ENCODE measurements around the gene FUZ.

FUZ gene

DNA sequence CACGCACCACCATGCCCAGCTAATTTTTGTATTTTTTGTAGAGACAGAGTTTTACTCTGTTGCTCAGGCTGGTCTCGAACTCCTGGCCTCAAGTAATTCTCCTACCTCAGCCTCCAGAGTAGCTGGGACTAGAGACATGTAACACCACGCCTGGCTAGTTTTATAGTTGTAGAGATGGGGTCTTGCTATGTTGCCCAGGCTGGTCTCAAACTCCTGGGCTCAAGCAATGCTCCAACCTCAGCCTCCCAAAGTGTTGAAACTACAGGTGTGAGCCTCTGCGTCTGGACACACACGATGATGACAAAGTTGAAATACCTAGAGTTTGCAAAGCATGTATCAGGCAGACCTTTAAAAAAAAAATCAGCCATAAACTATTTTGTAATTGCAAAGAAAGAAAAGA, 33.3 kb upstream of the FUZ start:
- Histone ChIP-seq H3K27ac (ENCODE audit: low read depth, low read length) (no peak overlapping the region), H2AFZ (ENCODE audit: low read depth, low read length, severe bottlenecking) (no peak overlapping the region), H3K36me3 (ENCODE audit: low read length) (no peaks in the 10 kb centered on the region), H4K20me1 (ENCODE audit: low read depth, low read length) (no peaks in the 10 kb centered on the region), H3K9ac (ENCODE audit: low read length) (no peak overlapping the region), H3K9me2 (replicated peaks; ENCODE audit: insufficient read depth, low read length) (no peaks in the 10 kb centered on the region), H3K4me3 (ENCODE audit: insufficient read depth, low read length, poor library complexity, severe bottlenecking) (no peak overlapping the region), H3K79me2 (ENCODE audit: insufficient read depth, low read length) (no peaks in the 10 kb centered on the region), H3K27me3 (ENCODE audit: low read length) (no peaks in the 10 kb centered on the region), H3K9me3 (ENCODE audit: insufficient read depth, low read length) (no peaks in the 10 kb centered on the region), H3K4me2 (ENCODE audit: low read depth, low read length, poor library complexity, severe bottlenecking) (no peak overlapping the region), H3F3A (ENCODE audit: insufficient read depth) (peaks cover 12% of the 10 kb centered on the region)
- TF ChIP-seq, protein P1, sequence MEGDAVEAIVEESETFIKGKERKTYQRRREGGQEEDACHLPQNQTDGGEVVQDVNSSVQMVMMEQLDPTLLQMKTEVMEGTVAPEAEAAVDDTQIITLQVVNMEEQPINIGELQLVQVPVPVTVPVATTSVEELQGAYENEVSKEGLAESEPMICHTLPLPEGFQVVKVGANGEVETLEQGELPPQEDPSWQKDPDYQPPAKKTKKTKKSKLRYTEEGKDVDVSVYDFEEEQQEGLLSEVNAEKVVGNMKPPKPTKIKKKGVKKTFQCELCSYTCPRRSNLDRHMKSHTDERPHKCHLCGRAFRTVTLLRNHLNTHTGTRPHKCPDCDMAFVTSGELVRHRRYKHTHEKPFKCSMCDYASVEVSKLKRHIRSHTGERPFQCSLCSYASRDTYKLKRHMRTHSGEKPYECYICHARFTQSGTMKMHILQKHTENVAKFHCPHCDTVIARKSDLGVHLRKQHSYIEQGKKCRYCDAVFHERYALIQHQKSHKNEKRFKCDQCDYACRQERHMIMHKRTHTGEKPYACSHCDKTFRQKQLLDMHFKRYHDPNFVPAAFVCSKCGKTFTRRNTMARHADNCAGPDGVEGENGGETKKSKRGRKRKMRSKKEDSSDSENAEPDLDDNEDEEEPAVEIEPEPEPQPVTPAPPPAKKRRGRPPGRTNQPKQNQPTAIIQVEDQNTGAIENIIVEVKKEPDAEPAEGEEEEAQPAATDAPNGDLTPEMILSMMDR (IDR thresholded peaks at IDR 0.05; ENCODE audit: insufficient read depth, low read length, poor library complexity, severe bottlenecking), result no peak
- no peak for TF ChIP-seq EZH2phosphoT487 (conservative IDR thresholded peaks at IDR 0.05; ENCODE audit: low read length)

GRCh38 chr19:49845414-49845813, 32.3 kb upstream of the FUZ start:
- Histone ChIP-seq H3K4me3 (ENCODE audit: insufficient read depth, low read length, poor library complexity, severe bottlenecking) (no peak overlapping the region), H4K20me1 (ENCODE audit: low read depth, low read length) (no peaks in the 10 kb centered on the region), H3K4me2 (ENCODE audit: low read depth, low read length, poor library complexity, severe bottlenecking) (no peak overlapping the region), H3K27me3 (ENCODE audit: low read length) (no peaks in the 10 kb centered on the region), H3K27ac (ENCODE audit: low read depth, low read length) (no peak overlapping the region), H3F3A (ENCODE audit: insufficient read depth) (peaks cover 12% of the 10 kb centered on the region), H2AFZ (ENCODE audit: low read depth, low read length, severe bottlenecking) (no peak overlapping the region), H3K9ac (ENCODE audit: low read length) (no peak overlapping the region), H3K9me3 (ENCODE audit: insufficient read depth, low read length) (no peaks in the 10 kb centered on the region), H3K36me3 (ENCODE audit: low read length) (no peaks in the 10 kb centered on the region), H3K79me2 (ENCODE audit: insufficient read depth, low read length) (no peaks in the 10 kb centered on the region), H3K9me2 (replicated peaks; ENCODE audit: insufficient read depth, low read length) (no peaks in the 10 kb centered on the region)
- TF ChIP-seq EZH2phosphoT487 (conservative IDR thresholded peaks at IDR 0.05; ENCODE audit: low read length), result no peak
- TF ChIP-seq, protein P1 (IDR thresholded peaks at IDR 0.05; ENCODE audit: insufficient read depth, low read length, poor library complexity, severe bottlenecking), result no peak

- H3K4me2 ChIP-seq (ENCODE audit: low read depth, low read length, poor library complexity, severe bottlenecking), result no peak overlapping the region
- H2AFZ ChIP-seq (ENCODE audit: low read depth, low read length, severe bottlenecking), result no peak overlapping the region
- H3K4me3 ChIP-seq (ENCODE audit: insufficient read depth, low read length, poor library complexity, severe bottlenecking), result no peak overlapping the region
- H3K9ac ChIP-seq (ENCODE audit: low read length), result no peak overlapping the region
- peaks cover 9% of the 10 kb centered on the region for H3F3A ChIP-seq (ENCODE audit: insufficient read depth)
- H3K27ac ChIP-seq (ENCODE audit: low read depth, low read length), result no peak overlapping the region
- no peak for TF ChIP-seq EZH2phosphoT487 (conservative IDR thresholded peaks at IDR 0.05; ENCODE audit: low read length)
- TF ChIP-seq, protein P1 (IDR thresholded peaks at IDR 0.05; ENCODE audit: insufficient read depth, low read length, poor library complexity, severe bottlenecking), result no peak
- H3K79me2 ChIP-seq (ENCODE audit: insufficient read depth, low read length), result no peaks in the 10 kb centered on the region
- H4K20me1 ChIP-seq (ENCODE audit: low read depth, low read length), result no peaks in the 10 kb centered on the region
- H3K36me3 ChIP-seq (ENCODE audit: low read length), result no peaks in the 10 kb centered on the region
- H3K9me3 ChIP-seq (ENCODE audit: insufficient read depth, low read length), result no peaks in the 10 kb centered on the region
- H3K9me2 ChIP-seq (replicated peaks; ENCODE audit: insufficient read depth, low read length), result no peaks in the 10 kb centered on the region
- no peaks in the 10 kb centered on the region for H3K27me3 ChIP-seq (ENCODE audit: low read length)
These were observed 31.3 kb upstream of the FUZ start for GRCh38 chr19:49844138-49845095.
